Ovary (tissue), 9 donors: Measurements from ENCODE around the gene AOX1. TPM values are rescaled to one million over a fixed set of nuclear protein-coding genes. Genes with fewer than 3 reads are reported as not detected.
"Not testable (repeated sequence)": the region's sequence is repeated elsewhere in the genome, so short reads cannot be mapped to it uniquely, and the experiment has no call there.

Source experiments
- DNase-seq, 5 donors: peaks; one replicate each; pipeline ENCODE4 v3.0.0-alpha.2; 2019 to 2020
- H3K27ac ChIP-seq, 2 donors: fragments of 200-600 bp; one replicate each; pipeline versions ENCODE4 v1.5.1 to v1.8.0; 2019 to 2022
- H3K27me3 ChIP-seq: fragments of 200-600 bp; one replicate; pipeline ENCODE4 v1.8.0; 2022
- H3K36me3 ChIP-seq: fragments of 200-600 bp; sonication (generic); one replicate; pipeline ENCODE4 v1.5.1; 2019
- H3K4me1 ChIP-seq: one replicate; pipeline ENCODE4 v1.8.1; 2013; ENCODE audit warnings: mild to moderate bottlenecking, moderate library complexity; ENCODE audit not compliant: insufficient read depth
- H3K4me3 ChIP-seq: fragments of 200-600 bp; sonication (generic); one replicate; pipeline ENCODE4 v1.5.1; 2017
- H3K9me3 ChIP-seq, 2 donors: fragments of 200-600 bp in 1 of 2; sonication (generic) in 1 of 2; one replicate each; pipeline versions ENCODE4 v1.5.1 to v1.8.1; 2013 to 2019; ENCODE audit warnings: mild to moderate bottlenecking in 1 of 2, moderate library complexity in 1 of 2
- EP300 ChIP-seq: sonication (generic); formaldehyde crosslinking; IDR thresholded peaks from one replicate; pipeline ENCODE4 v1.6.1; 2017; ENCODE audit warnings: antibody characterized with exemption
- POLR2A ChIP-seq: fragments of 450-650 bp; IDR thresholded peaks from one replicate; pipeline ENCODE4 v1.6.1; 2017; ENCODE audit warnings: antibody characterized with exemption, mild to moderate bottlenecking, moderate library complexity
- WGBS, 3 donors: extraction: QIAGEN DNeasy Blood & Tissue Kit in 1 of 3; methylation state at CpG; one replicate each; pipeline versions ENCODE4 v1.1.5 to v1.1.7; 2013 to 2017; 5-methylcytosine and 5-hydroxymethylcytosine counted together
- intact Hi-C, 4 donors: fragments of 100-400 bp; cut with DNase I; formaldehyde crosslinking; loops; one replicate each; pipeline versions ENCODE4 v1.11.0 to v1.15.1; 2022 to 2023
- polyA plus RNA-seq, 2 donors: library from polyadenylated mRNA; stranded (reverse); fragments of 200-250 nt in 1 of 2; fragments of 350-450 nt in 1 of 2; fragmentation: Illumina TruSeq in 1 of 2; extraction: RNeasy Lipid Tissue Mini Kit (QIAGEN cat#74804) in 1 of 2; gene quantifications; one replicate each; pipeline ENCODE4 v1.2.3, GENCODE V29; 2013 to 2014
- total RNA-seq, 7 donors: library from RNA; depleted of rRNA in 2 of 7; stranded (reverse); fragments of >200 nt in 2 of 7; fragmentation: NEBNext Ultra II Directional in 3 of 7; extraction: Animal tissue kit (Norgen Biotek cat#: 25700) in 3 of 7; gene quantifications; one replicate each; pipeline versions ENCODE4 v1.1.0 to v1.2.4, GENCODE V29; 2016 to 2023
- TF ChIP-seq, protein P1 (sequence below), 3 donors: fragments of 450-650 bp in 2 of 3; fragments of 200-600 bp in 1 of 3; IDR thresholded peaks; one replicate each; pipeline versions ENCODE4 v1.5.1 to v1.8.0; 2016 to 2022; ENCODE audit warnings: antibody characterized with exemption in 3 of 3, mild to moderate bottlenecking in 1 of 3
- donor health status: DM: no; HTN: no; CAD: no; lungs with moderate emphysema.
- donor health status: DM: no; HTN: no; CAD: no.
- donor health status: Bipolar disorder and iron deficiency.
- donor health status: DM: yes; HTN: yes; CAD: no.
- donor health status: DM: no; HTN: no; CAD: no.
- donor health status: DM: yes; HTN: yes; CAD: no.

Gene AOX1
- total and polyA plus RNA-seq, 9 donors, result 29.1 to 105 (median 67.2) TPM

DNA sequence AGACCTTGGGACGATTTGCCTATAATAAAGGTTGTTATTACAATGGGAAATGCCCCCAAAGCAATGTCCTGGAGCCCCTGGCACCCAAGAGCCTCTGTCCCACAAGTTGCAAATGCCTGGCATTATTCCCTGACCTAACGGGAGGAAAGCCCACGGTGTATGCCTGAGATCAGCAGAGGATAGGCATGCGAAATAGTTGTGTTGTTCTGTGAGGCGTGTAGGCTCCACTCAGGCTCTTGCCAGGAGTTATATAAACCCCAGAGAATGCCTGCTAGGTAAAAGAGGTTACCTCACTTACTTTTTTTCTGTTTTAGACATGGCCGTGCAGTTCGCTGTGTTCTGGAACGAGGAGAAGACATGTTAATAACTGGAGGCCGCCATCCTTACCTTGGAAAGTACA, 52.1 kb downstream of the AOX1 start:
- DNase-seq, result no peak
- intact Hi-C loops, result loop anchor here in 1 of 4 donors (2.0 kb wide), 1 partner anchor 45 kb away; no protein-coding TSS in a partner anchor
- no peaks in the 10 kb centered on the region for H3K36me3 ChIP-seq
- 88 to 93% (median 90%) methylated on average over 9 of the region's 9 CpGs for WGBS, 3 donors
- H3K9me3 ChIP-seq, result no peaks in the 10 kb centered on the region
- H3K27ac ChIP-seq, result no peak overlapping the region
- H3K4me3 ChIP-seq, result no peak overlapping the region
- TF ChIP-seq EP300, result no peak
- TF ChIP-seq POLR2A, result no peak
- TF ChIP-seq, protein P1, sequence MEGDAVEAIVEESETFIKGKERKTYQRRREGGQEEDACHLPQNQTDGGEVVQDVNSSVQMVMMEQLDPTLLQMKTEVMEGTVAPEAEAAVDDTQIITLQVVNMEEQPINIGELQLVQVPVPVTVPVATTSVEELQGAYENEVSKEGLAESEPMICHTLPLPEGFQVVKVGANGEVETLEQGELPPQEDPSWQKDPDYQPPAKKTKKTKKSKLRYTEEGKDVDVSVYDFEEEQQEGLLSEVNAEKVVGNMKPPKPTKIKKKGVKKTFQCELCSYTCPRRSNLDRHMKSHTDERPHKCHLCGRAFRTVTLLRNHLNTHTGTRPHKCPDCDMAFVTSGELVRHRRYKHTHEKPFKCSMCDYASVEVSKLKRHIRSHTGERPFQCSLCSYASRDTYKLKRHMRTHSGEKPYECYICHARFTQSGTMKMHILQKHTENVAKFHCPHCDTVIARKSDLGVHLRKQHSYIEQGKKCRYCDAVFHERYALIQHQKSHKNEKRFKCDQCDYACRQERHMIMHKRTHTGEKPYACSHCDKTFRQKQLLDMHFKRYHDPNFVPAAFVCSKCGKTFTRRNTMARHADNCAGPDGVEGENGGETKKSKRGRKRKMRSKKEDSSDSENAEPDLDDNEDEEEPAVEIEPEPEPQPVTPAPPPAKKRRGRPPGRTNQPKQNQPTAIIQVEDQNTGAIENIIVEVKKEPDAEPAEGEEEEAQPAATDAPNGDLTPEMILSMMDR (IDR thresholded peaks at IDR 0.05), result no peak
- H3K4me1 ChIP-seq, result no peaks in the 10 kb centered on the region
- no peaks in the 10 kb centered on the region for H3K27me3 ChIP-seq

DNA sequence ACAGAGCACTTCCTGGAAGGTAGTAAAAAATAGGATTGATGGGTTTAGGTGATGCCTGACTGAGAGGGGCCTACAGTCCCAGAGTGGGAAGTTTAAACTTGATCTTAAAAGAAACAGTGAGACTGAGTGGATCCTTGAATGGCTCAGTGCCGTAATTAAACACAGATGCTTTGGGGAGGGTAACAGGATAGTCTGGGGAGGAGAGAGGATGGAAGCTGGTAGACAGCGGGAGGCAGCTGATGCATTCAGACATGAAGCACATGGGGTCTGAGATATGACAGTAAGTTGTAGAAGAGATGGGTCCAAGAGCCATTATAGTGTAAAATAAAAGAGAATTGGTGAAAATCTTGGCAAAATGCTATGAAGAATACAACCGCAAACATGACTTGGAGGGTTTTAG, 54.4 kb downstream of the AOX1 start:
- TF ChIP-seq POLR2A (no peak), EP300 (no peak)
- TF ChIP-seq, protein P1 (IDR thresholded peaks at IDR 0.05), result no peak
- Histone ChIP-seq H3K4me1 (no peaks in the 10 kb centered on the region), H3K36me3 (no peaks in the 10 kb centered on the region), H3K9me3 (no peaks in the 10 kb centered on the region), H3K27ac (no peak overlapping the region), H3K27me3 (no peaks in the 10 kb centered on the region), H3K4me3 (no peak overlapping the region)
- no peak for DNase-seq
- intact Hi-C loops, result no loop called here
- WGBS, 3 donors, result 76 to 95% (median 92%) methylated on average over 3 of the region's 3 CpGs

DNA sequence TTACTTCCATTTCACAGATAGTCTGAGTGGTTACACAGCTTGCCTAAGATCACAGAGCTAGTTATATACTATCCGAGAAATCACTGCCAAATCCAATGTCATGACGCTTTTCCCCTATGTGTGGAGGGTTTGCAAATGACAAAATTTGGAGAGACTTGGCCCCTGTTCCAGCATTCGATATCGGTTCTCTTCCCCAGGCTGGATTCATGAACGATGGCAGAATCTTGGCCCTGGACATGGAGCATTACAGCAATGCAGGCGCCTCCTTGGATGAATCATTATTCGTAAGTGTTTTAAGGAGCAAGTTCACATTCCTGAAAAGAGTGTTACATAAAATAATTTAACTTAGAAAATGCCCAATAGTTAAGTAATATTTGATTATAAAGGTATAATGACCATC, 55.1 kb downstream of the AOX1 start:
- no peak overlapping the region for H3K27ac ChIP-seq
- H3K27me3 ChIP-seq, result no peaks in the 10 kb centered on the region
- H3K36me3 ChIP-seq, result no peaks in the 10 kb centered on the region
- H3K4me1 ChIP-seq, result no peaks in the 10 kb centered on the region
- WGBS, 3 donors, result 64 to 88% (median 87%) methylated on average over 7 of the region's 7 CpGs
- intact Hi-C loops, result no loop called here
- no peak overlapping the region for H3K4me3 ChIP-seq
- no peaks in the 10 kb centered on the region for H3K9me3 ChIP-seq
- TF ChIP-seq, protein P1 (IDR thresholded peaks at IDR 0.05), result no peak
- TF ChIP-seq EP300 (no peak), POLR2A (no peak)
- no peak for DNase-seq

DNA sequence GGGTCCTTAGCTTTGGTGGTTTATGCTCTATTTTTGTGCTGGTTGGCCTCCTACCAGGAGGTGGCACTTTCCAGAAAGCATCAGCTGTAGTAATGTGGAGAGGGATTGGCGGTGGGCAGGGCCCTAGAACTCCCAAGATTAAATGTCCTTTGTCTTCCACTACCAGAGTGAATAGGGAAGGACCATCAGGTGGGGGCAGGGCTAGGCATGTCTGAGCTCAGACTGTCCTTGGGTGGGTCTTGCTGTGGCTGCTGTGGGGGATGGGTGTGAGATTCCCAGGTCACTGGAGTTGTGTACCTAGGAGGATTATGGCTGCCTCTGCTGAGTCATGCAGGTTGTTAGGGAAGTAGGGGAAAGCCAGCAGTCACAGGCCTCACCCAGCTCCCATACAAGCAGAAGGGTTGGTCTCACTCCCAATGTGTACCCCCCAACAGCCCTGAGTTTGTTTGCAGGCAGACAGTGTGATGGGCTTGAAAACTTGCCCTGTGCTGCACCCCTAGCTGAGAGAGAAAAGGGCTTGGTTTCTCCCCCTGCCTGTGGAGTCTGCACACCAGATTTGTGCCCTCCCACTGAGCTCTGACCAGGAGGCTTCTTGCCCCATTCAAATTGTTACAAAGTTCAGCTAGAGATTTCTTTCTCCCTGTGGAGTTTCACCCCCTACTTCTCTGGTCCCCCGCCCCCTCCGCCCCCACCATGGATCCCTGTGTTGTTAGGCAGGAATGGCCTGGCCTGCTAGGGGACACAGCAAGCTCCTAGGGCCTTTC, 62.9 kb downstream of the AOX1 start:
- H3K4me1 ChIP-seq, intact Hi-C loops, H3K27ac ChIP-seq, H3K27me3 ChIP-seq, H3K4me3 ChIP-seq, DNase-seq, H3K36me3 ChIP-seq, H3K9me3 ChIP-seq: not testable (repeated sequence)
- 91 to 94% (median 93%) methylated on average over 3 of the region's 3 CpGs for WGBS, 3 donors

DNA sequence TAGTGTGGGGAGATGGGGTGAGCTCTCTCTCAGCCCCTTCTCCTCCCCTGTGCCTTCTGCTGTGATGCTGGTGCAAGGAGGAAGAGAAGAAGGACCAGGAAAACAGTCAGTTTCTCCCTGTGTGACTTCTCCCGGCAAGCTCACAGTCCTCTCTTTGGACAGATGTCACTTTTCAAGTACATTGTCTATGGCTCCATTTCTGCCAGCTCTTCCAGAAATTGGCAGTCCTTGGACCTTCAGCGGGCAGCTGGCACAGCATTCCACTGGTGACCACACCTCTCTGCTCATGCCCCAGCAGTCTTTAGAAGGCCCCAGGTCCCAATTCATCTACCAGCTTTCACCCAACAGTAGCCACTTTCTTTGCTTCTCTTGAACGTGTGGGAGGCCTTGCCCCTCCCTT, 63.9 kb downstream of the AOX1 start:
- Histone ChIP-seq H3K9me3 (no peaks in the 10 kb centered on the region), H3K27ac (no peak overlapping the region), H3K27me3 (no peaks in the 10 kb centered on the region), H3K4me1 (no peaks in the 10 kb centered on the region), H3K4me3 (no peak overlapping the region), H3K36me3 (no peaks in the 10 kb centered on the region)
- intact Hi-C loops, result no loop called here
- TF ChIP-seq, protein P1 (IDR thresholded peaks at IDR 0.05), result no peak
- TF ChIP-seq POLR2A, result no peak
- no peak for TF ChIP-seq EP300
- DNase-seq, result no peak
- 69 to 79% (median 70%) methylated on average over 3 of the region's 3 CpGs for WGBS, 3 donors
